Kidney glomerular epithelial cell (primary cell): ENCODE results near the gene UBE2L3.

ENCODE experiments used
- DNase-seq: peaks from one replicate; lab custom pipeline; 2025; lab: John Stamatoyannopoulos, UW

Gene UBE2L3

DNA sequence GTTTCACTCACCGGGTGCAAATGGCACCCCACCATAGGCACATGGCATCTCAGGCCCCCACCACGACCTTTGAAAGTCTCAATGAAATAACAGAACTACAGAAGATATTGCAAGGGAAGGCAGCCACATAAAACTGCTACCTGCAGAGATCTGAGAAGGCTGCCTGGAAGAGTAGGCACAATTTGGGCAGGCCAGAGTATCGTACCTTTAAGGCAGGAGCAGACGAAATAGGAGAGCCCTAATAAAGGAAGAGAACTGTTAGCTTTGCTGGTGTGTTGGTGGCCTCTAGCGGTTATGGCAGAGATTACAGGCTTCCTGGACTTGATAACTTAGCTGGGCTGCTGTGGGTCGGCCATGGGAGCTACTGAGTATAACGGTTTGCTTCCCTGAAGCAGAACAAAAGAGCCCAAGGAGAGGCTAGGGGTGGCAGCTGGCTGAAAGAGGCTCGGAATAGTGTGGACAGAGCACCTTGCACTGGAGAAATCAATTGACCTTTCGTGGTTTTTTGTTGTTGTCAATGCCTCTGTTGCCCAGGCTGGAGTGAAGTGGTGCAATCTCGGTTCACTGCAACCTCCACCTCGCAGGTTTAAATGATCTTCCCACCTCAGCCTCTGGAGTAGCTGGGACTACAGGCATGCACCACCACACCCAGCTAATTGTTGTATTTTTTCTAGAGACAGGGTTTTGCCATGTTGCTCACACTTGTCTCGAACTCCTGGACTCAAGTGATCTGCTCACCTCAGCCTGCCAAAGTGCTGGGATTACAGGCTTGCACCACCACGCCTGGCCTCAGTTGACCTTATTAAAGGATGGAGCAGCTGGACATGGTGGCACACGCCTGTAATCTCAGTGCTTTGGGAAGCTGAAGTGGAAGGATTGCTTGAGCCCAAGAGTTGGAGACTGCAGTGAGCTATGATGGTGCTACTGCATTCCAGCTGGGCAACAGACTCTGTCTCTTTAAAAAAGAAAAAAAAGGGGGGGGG, 79.4 kb downstream of the UBE2L3 start:
- peak; percentile 63 for DNase-seq

DNA sequence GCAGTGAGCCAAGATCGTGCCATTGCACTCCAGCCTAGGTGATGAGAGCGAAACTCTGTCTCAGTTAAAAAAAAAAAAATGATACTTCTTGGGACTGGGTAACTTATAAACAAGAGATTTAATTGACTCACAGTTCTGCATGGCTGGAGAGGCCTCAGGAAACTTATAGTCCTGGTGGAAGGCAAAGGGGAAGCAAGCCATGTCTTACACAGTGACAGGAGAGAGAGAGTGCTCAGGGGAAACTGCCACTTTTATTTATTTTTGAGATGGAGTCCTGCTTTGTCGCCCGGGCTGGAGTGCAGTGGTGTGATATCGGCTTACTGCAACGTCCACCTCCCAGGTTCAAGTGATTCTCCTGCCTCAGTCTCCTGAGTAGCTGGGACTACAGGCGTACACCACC, 82.8 kb downstream of the UBE2L3 start:
- DNase-seq: no peak

DNA sequence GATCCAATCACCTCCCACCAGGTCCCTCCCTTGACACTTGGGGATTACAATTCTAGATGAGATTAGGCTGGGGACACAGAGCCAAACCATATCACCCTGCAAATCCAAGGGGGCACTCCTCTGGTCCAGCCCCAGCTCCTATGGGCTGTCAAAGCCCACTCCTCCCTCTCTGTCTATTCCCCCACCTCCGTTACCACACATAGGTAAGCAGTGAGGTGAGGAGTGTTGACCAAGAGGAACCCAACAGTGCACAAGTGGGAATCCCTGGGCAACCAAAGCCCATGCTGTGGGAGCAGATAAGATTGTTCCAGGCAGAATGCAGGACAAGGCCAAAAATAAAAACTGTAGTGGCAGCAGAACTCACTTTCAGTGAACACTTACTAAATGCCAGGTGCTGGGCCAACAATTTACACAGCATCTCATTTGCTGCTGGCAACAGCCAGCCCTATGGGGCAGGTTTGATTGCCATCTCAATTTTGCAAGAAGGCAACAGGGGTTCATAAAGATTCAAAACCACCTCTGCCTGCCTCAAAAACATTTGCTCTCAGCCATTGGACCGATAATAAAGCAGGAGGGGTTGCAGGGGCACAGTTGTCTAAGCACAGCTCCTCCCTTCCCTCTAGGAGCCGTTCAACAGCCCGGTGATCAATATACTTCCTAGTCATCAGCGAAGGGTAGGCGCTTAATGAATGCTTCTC, 83.5 kb downstream of the UBE2L3 start:
- no peak for DNase-seq

DNA sequence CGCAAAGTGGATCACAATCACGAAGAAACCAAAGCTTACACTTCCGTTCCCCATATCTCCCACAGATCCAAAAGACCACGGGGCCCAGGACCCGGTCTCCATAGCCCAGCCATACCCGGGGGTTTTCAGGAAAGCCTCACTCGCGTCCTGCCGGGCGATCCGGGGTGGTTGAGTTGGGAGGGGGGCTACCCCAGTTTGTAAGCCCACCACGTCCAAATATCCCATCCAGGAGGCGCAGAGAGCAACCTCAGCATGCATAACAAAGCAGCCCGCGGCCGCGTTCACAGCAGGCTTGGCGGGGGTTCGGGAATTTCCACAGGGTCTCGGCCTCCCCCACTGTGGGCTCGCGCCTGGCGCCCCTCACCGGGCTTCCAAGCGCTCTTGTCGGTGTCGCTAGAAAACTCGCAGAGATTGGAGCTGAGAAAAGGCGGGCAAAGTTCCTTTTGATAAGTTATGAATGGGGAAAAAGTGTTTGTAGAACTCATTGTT, 84.1 kb downstream of the UBE2L3 start:
- DNase-seq: no peak

DNA sequence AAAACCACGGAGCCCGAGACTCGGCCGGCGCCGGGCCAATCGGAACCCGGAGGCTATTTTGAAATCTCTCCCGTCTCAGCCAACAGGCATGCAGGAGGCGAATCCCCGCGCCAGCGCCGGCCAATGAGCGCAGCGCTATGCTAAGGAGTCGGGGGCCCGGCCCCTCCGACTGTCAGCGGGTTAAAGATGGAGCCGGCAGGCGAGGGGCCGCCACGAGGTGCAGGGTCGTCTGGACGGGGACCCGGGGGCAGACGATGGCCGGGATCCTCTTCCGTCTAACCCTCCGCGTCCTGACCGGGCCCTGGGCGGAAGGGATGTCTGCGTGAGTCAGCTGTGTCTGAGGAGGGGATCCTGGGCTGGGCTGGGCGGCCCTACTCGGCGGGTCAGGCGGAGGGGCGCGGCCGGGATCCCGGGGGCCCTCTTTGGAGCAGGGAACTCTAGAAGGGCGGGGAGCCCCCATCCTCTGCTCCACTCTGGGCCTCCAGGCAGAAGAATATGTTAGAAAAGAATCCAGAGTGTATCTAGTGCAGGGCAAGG, 84.6 kb downstream of the UBE2L3 start:
- DNase-seq: peak; percentile 86

DNA sequence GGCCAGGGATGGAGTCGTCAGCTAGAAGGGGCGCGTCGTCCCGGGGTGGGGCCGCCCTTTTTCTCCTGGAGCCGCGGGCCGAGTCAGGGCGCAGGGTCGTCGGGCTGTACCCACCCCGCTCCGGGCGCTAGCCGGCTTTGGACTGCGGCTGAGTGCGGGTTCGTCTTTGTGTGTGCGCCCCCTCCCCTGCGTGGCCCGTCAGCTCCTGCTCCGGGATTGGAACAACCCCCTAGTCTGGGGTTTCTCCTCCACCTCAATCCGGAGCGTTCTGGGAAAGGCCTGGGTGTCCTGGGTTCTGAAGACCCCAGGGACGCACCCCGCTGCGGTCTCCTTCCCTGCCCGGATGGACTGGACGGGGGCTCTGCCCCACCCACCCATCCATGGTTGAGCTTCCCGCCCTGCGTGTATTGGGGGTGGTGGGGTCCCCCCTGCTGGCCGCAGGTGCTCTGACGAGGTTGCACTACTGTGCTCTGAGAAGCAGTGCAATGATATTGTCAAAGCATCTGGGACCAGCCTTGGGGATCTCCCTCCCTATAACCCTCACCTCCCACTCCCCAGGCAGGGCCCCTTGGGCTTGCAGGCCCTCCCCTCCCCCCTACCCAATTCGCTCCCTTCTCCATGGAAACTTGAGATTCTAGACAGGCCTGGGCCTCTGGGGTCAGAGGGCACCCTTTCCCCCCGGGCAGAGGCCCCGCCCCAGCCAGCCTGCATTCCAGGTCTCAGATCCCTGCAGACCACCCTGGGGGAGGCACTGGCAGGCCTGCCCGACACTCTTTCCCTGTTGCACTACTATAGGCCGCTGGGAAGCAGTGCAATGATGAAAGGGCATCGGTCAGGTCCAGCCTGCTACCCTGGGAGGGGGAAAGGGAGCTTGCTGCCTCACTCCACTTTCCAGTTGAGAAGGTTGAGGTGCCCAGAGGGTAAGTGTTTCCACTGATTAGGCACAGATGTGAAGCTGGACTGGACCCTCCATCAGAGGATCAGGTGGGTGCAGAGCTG, 85.3 kb downstream of the UBE2L3 start:
- no peak for DNase-seq

DNA sequence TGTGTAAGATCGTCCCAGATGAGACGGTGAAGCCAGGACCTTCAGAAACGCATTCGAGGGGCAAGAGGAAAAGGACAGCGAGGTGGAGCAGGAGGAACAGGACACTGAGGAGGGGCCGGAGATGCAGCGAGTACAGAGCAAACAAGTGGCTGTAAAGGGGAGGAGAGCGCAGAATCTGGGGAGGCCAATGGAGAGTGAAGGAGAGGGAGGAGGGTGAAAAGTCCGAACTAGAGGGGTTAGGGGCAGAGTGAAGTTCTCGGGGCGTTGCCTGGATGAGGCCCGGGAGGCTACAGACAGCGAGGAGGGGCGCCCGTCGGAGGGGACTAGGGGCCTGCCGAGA, 89.5 kb downstream of the UBE2L3 start:
- no peak for DNase-seq

DNA sequence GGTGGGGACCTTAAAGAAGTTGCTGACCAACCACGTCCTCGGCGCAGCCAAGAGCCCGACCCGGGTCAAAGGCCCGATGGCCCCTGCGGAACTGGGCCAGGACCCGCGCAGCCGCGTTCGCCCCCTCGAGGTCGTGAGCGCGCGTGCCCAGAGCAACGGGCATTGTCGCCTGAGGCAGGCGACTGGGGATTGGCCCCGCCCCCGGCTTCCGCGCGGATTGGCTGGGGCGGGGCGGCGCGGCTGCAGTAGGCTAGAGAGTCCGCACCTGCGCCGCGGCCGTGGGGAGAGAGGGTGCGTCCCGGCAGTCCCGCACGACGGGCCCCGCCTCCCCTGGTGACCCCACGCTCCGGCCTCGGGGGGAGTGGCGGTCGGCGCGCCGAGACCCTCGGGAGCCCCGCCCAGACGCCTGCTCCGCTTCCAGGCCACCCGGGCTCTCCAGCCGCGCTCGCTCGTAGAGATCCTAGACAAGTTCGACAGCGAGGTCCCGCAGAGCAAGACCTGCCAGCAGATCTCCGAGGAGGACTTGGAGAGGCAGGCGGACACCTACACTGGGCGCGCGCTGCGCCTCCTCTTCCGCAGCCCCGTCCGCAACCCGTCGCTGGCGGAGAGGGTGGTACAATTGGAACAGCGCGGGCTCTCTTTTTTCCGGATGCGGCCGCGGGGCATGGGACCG, 90.0 kb downstream of the UBE2L3 start:
- DNase-seq: no peak

DNA sequence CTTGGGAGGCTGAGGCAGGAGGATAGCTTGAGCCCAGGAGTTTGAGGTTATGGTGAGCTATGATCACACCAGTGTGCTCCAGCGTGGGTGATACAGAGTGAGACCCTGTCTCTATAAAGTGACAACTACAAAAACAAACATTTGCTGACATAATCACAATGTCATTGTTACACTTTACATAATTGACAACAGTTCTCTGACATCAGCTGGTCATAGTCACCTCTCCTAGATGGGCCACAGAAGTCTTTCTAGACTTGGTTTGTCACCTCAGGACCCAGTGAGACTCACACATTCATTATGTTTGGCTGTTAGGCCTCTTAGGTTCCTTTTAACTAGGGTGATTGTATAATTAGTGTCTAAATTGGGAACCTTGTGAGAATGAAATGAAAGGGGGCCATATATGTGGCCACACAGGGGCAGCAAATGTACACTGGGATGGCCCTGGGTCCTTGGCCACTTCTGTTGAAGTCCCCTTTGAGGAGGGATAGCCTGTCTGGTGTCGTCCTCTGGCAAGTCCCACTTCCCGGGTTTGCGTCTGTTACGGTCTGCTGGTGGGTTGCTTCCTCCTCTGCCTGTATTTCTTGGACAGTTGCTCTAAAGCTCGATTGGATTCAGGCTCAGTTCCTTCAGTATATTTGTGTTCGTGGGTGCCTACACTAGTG, 92.5 kb downstream of the UBE2L3 start:
- no peak for DNase-seq

DNA sequence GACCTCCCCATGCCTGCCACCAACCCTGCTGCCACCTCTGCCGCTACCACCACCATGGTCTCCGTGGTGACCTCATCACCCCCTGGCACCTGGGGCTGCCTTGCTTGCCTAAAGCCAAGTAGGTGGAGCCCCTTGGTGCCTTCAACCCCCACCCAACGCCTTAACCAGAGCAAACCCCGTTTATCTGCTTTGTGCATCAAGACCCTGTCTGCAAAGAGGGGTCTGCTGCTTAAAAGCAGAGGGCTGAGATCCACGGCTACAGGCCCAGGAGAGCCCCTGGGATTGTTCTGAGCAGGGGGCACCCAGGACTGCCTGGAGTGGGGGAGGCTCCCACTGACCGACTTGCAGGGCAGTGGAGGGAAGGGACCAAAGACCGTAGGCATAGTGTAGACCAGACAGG, 93.4 kb downstream of the UBE2L3 start:
- no peak for DNase-seq

DNA sequence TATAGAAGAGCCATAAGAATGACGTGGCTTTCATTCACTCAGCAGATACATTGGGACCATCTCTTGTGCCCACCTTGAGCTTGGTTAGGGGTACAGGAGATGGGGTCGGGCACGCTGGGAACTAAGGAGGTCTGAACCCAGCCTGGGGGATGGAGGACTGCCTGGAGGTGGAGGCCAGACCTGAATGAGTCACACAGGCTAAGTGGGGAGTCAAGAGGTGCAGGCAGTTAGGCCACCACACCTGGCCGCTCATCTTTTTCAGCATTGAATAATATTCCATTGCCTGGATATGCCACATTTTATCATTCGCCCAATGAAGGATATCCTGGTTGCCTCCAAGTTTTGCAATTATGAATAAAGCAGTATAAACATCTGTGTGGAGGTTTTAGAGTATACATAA, 94.5 kb downstream of the UBE2L3 start:
- no peak for DNase-seq

DNA sequence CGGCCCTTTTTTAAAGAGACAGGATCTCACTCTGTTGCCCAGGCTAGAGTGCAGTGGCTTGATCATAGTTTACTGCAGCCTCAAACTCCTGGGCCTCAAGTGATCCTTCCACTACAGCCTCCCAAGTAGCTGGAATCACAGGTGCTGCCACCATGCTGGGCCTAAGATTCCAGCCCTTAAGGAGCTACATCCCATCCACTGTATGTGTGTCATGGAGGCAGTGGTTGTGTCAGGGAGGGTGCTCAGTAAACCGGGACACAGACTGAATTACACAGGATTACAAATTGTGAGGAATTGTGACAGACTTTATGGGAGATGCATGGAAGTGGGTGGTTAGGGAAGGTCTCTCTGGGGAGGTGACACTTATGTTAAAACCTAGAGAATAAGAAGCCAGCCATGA, 96.2 kb downstream of the UBE2L3 start:
- no peak for DNase-seq

DNA sequence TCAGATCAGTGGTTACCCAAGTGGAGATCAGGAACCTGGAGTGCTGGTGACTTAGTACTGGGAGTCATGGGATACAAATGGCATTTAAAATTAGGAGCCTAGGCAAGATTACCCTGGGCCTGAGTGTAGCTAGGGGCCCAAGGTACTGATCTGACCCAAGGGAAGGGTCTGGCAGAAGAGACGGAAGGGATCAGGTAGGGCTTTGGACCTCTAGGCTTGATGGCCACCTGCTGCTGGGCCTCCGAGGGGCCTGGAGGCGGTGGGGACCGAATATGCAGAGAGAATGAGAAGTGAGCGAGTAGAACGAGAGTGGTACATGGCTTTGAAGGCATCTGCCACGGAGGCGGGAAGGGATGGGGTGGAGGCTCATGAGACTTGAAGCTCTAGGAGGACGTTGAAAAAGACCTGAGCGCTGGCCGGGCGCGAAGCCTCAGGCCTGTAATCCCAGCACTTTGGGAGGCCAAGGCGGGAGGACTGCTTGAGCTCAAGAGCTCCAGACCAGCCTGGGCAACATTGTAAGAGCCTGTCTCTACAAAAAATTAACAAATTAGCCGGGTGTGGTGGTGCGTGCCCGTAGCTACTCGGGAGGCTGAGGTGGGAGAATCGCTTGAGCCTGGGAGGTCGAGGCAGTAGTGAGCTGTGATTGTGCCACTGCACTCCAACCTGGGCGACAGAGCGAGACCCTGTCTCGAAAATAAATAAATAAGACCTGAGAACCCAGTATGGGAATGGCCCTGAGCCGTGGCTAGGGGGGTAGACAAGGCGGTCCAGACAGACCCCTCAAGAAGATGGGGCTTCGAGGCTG, 97.7 kb downstream of the UBE2L3 start:
- DNase-seq: no peak

DNA sequence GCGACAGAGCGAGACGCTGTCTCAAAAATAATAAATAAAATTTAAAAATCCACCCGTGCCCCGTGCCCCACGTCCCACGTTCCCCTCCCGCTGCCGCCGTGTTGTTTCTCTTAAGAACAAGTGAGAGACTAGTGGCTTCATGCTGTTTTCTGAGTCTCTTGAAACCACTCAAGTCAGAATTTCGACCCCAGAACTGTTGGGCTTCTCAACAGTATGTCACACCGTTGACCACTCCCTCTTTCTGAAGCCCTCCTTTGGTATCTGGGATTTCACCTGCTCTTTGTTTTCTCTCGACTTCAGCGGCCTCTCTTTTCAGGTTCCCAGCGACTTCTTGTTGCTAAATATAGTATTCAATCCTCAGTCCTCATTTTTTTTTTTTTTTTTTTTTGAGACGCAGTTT, 99.3 kb downstream of the UBE2L3 start:
- no peak for DNase-seq

DNA sequence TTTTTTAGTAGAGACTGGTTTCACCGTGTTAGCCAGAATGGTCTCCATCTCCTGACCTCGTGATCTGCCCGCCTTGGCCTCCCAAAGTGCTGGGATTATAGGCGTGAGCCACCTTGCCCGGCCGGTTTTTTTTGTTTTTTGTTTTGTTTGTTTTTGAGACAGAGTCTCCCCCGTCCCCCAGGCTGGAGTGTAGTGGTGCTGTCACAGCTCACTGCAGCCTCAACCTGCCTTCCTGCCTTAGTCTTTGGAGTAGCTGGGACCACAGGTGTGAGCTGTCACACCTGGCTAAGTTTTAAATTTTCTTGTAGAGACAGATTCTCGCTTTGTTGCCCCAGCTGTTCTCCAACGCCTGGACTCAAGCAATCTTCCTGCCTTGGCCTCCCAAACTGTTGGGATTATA, 101.5 kb downstream of the UBE2L3 start:
- no peak for DNase-seq

DNA sequence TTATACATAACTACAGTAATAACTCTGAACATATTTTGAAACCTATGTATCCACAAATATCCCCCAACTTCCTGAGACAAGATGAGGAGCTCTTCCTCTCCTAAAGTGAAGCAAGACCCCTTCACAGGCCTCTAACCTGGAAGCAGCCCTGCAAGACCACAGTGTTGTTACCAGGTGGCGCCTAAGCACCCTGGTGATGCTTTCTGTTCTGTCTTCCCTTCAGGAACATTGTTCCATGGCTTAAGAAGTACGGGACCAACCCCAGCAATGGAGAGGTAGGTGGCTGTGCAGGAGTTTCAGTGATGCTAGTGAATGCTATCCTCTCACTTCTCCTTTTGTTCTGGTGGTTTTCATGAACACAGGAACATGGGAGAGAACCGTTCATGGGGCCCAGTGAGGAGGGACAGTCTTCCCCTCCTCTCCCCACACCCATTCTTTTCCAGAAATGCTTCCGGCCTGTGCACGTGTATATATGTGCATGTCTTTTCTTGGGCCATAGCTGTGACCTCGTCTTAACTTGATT, 104.7 kb downstream of the UBE2L3 start:
- DNase-seq: no peak
